ENCODE data around the gene LRRC32. TPM values are rescaled to one million over a fixed set of nuclear protein-coding genes. Genes with fewer than 3 reads are reported as not detected.

LRRC32 gene
- total and polyA plus RNA-seq, 2 of the 4 experiments (the other 2 are of a cell fraction): 5.2 to 13.7 TPM

- CTCF ChIA-PET: no interaction called here
- ATAC-seq (ENCODE audit: low read depth): no peak
- Histone ChIP-seq H3K23ac (ENCODE audit: low read depth, low read length) (no peak overlapping the region), H2AK9ac (replicated peaks; ENCODE audit: low read depth, low read length, poor library complexity) (no peak overlapping the region), H3K14ac (replicated peaks; ENCODE audit: low read depth, low read length) (no peak overlapping the region), H4K91ac (ENCODE audit: insufficient read depth, low read depth, low read length) (no peak overlapping the region), H4K5ac (ENCODE audit: low read depth, low read length) (no peak overlapping the region), H3K79me1 (ENCODE audit: low read depth in 1 of 2, low read length in 2 of 2) (no peaks in the 10 kb centered on the region), H3K4me1 (ENCODE audit: control insufficient read depth, insufficient read depth, low read length) (peaks cover 2% of the 10 kb centered on the region; the same call in 1 of the 2 replicates), H3K9ac (ENCODE audit: low read depth, low read length) (no peak overlapping the region), H3K9me1 (ENCODE audit: insufficient read depth, low read length) (peaks cover under 1% of the 10 kb centered on the region; the same call in 1 of the 2 replicates), H2BK15ac (ENCODE audit: low read depth, low read length) (no peak overlapping the region), H3K18ac (ENCODE audit: low read depth, low read length) (no peak overlapping the region), H3K27me3 (ENCODE audit: control insufficient read depth, insufficient read depth, low read length) (peaks cover 16% of the 10 kb centered on the region), H3K4ac (ENCODE audit: low read depth, low read length) (no peak overlapping the region), H4K8ac (ENCODE audit: low read depth in 2 of 2, low read length in 2 of 2) (no peak overlapping the region), H3K4me3 (ENCODE audit: insufficient read depth, low read depth, low read length) (no peak overlapping the region), H2BK120ac (ENCODE audit: low read depth, low read length) (no peak overlapping the region), H3K27ac (ENCODE audit: insufficient read depth, low read length) (no peak overlapping the region), H2BK5ac (ENCODE audit: low read depth, low read length, poor library complexity, severe bottlenecking) (no peak overlapping the region), H3K56ac (ENCODE audit: extremely low read depth, insufficient read depth, low read length) (no peak overlapping the region), H3K4me2 (ENCODE audit: low read depth, low read length) (no peak overlapping the region), H3K9me3 (ENCODE audit: control insufficient read depth, insufficient read depth, low read length) (peaks cover 6% of the 10 kb centered on the region), H4K20me1 (ENCODE audit: insufficient read depth, low read length) (no peaks in the 10 kb centered on the region), H2AK5ac (ENCODE audit: low read depth, low read length) (no peak overlapping the region), H2AFZ (replicated peaks; ENCODE audit: low read length, poor library complexity) (no peak overlapping the region), H2BK20ac (ENCODE audit: low read depth, low read length) (no peak overlapping the region), H3K36me3 (ENCODE audit: control insufficient read depth, insufficient read depth, low read length) (no peaks in the 10 kb centered on the region)
- in situ Hi-C loops (cut with MboI; ENCODE audit: low sequenced_read_pairs) (no loop called here), dilution Hi-C loops (cut with HindIII; ENCODE audit: low sequenced_read_pairs, unreplicated experiment) (no loop called here), intact Hi-C loops (cut with micrococcal nuclease) (no loop called here)
- POLR2A ChIA-PET (ENCODE audit: unreplicated experiment): interaction anchor here (0.6 kb wide), 1 partner anchor 12 kb away, joined by 3 read pairs; no protein-coding TSS in a partner anchor
- BruUV-seq (replicated peaks): no TSS peak
- no peak for DNase-seq
- TF ChIP-seq CEBPB (IDR thresholded peaks at IDR 0.05; ENCODE audit: low read depth, low read length) (no peak), BHLHE40 (IDR thresholded peaks at IDR 0.05; ENCODE audit: low read depth, low read length) (no peak), MXI1 (IDR thresholded peaks at IDR 0.05; ENCODE audit: borderline replicate concordance, low read depth, low read length) (no peak)
Observed at GRCh38 chr11:76648061-76648460, 22.5 kb downstream of the LRRC32 start.

Measured in IMR-90 (cell line).